Measurements from ENCODE around the gene KRTAP29-1. TPM values are rescaled to one million over a fixed set of nuclear protein-coding genes. Genes with fewer than 3 reads are reported as not detected.

Gene KRTAP29-1
- total and polyA plus RNA-seq, 7 donors, result not detected

DNA sequence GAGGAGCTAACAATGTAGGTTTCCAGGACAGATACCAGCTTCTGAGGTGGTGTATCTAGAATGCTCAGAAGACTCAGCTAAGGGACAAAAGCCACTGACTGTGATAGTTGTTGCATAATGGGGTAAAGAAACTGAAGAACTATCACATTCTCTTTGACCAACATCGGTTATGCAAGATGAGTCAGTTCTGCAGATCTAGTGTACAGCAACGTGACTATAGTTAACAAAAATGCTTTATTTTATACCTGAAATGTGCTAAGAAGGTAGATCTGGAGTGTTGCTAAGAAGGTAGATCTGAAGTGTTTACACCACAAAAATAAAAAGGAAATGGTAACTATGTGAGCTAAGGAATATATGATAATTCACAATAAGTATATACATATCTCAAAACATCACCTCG is 34.9 kb downstream of the KRTAP29-1 start:
- no peak overlapping the region for H3K4me3 ChIP-seq
- H3K27ac ChIP-seq, result no peak overlapping the region
- H3K9me3 ChIP-seq, result no peaks in the 10 kb centered on the region
- no peak for DNase-seq
- TF ChIP-seq POLR2AphosphoS5 (IDR thresholded peaks at IDR 0.05), result no peak
- TF ChIP-seq, protein P1, sequence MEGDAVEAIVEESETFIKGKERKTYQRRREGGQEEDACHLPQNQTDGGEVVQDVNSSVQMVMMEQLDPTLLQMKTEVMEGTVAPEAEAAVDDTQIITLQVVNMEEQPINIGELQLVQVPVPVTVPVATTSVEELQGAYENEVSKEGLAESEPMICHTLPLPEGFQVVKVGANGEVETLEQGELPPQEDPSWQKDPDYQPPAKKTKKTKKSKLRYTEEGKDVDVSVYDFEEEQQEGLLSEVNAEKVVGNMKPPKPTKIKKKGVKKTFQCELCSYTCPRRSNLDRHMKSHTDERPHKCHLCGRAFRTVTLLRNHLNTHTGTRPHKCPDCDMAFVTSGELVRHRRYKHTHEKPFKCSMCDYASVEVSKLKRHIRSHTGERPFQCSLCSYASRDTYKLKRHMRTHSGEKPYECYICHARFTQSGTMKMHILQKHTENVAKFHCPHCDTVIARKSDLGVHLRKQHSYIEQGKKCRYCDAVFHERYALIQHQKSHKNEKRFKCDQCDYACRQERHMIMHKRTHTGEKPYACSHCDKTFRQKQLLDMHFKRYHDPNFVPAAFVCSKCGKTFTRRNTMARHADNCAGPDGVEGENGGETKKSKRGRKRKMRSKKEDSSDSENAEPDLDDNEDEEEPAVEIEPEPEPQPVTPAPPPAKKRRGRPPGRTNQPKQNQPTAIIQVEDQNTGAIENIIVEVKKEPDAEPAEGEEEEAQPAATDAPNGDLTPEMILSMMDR (IDR thresholded peaks at IDR 0.05), result no peak
- no peak for TF ChIP-seq POLR2A (IDR thresholded peaks at IDR 0.05)
- no peak for TF ChIP-seq EP300 (IDR thresholded peaks at IDR 0.05)
- no peaks in the 10 kb centered on the region for H3K36me3 ChIP-seq
- intact Hi-C loops (cut with DNase I), result no loop called here
- 90% methylated on average over 3 of the region's 3 CpGs; no CpG with 5 or more reads in 1 of the 2 donors for WGBS, 2 donors
- H3K4me1 ChIP-seq, result no peaks in the 10 kb centered on the region
- H3K27me3 ChIP-seq, result peaks cover 0 to 4% (median 0%) of the 10 kb centered on the region in 3 donors

DNA sequence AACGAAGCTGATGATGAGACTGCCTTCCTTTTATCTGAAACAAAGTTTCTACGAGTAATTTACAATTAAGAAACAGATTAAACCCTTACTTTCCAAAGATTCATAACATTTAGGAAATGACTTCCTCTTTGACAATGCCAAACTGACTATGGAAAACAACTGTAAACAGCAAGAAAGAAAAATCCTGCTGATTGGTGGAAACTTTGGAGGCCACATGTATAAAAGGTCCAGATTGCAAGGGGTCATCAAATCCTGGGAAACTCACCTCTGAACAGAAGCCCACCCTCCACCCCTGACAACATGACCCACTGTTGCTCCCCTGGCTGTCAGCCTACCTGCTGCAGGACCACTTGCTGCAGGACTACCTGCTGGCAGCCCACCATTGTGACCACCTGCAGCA is 37.6 kb downstream of the KRTAP29-1 start, which contains the start of gene KRTAP9-6:
KRTAP9-6 (plus strand) TSS at position 301 of the 400 bp plus-strand sequence; CDS start at position 301, 0 bp downstream.
- H3K4me3 ChIP-seq, result no peak within 1 kb of the TSS
- intact Hi-C loops (cut with DNase I), result no loop called here
- WGBS, 2 donors, result 50 to 62% methylated on average over 2 of the region's 2 CpGs

DNA sequence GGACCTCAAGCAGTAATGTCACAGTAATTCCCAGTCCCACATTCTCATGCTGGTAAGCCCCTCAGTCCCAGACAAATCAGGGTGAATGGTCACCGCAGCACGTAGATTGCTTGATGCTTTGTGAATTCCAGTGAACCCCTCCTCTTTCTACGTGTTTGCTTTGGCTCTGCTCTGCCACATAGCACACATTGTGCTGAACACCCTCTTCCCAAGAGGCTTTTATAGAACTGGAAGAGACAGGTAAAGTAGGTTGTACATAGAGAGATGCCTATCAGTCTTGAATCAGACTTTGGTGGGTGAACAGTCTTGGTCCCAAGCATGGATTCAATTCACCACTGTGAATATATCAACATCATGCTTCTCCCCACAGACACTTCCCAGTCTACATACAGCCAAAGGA is 38.1 kb downstream of the KRTAP29-1 start:
- Histone ChIP-seq H3K36me3 (no peaks in the 10 kb centered on the region), H3K9me3 (no peaks in the 10 kb centered on the region), H3K27ac (no peak overlapping the region), H3K4me1 (no peaks in the 10 kb centered on the region), H3K4me3 (no peak overlapping the region), H3K27me3 (peaks cover 0 to 4% (median 0%) of the 10 kb centered on the region in 3 donors)
- TF ChIP-seq EP300 (IDR thresholded peaks at IDR 0.05), result no peak
- TF ChIP-seq, protein P1 (IDR thresholded peaks at IDR 0.05), result no peak
- no peak for TF ChIP-seq POLR2A (IDR thresholded peaks at IDR 0.05)
- no peak for TF ChIP-seq POLR2AphosphoS5 (IDR thresholded peaks at IDR 0.05)
- no peak for DNase-seq
- intact Hi-C loops (cut with DNase I), result loop anchor here (1.0 kb wide), 1 partner anchor 12 kb away; no protein-coding TSS in a partner anchor
- WGBS, 2 donors, result 64 to 77% methylated on average over 3 of the region's 3 CpGs

More for the DNA sequence above, 37.6 kb downstream of the KRTAP29-1 start, which contains the start of gene KRTAP9-6:
- TF ChIP-seq EP300 (IDR thresholded peaks at IDR 0.05) (no peak), POLR2A (IDR thresholded peaks at IDR 0.05) (no peak), POLR2AphosphoS5 (IDR thresholded peaks at IDR 0.05) (no peak)
- TF ChIP-seq, protein P1 (IDR thresholded peaks at IDR 0.05), result no peak
- Histone ChIP-seq H3K9me3 (no peaks in the 10 kb centered on the region), H3K4me1 (no peaks in the 10 kb centered on the region), H3K36me3 (no peaks in the 10 kb centered on the region), H3K27me3 (peaks cover 0 to 4% (median 0%) of the 10 kb centered on the region in 3 donors), H3K27ac (no peak within 1 kb of the TSS)
- DNase-seq, result no peak

DNA sequence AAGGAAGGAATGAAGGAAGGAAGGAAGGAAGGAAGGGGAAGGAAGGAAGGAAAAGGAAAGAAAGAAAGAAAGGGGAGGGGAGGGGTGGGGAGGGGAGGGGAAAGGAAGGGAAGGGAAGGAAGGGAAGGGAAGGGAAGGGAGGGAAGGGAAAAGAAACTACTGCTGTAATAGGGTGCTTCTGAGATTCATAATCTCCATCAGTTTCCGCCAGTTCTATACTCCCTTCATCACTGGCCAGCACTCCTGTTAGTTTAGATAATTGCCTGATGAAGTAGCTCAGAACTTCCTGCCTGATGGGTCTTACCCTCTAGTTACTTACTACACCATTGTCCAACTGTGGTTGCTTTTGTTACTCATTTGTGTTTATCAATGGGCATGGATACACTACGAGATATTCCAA is 39.4 kb downstream of the KRTAP29-1 start:
- Histone ChIP-seq H3K27ac (no peak overlapping the region), H3K4me1 (no peaks in the 10 kb centered on the region), H3K36me3 (no peaks in the 10 kb centered on the region), H3K27me3 (peaks cover 0 to 13% (median 0%) of the 10 kb centered on the region in 3 donors), H3K4me3 (no peak overlapping the region), H3K9me3 (no peaks in the 10 kb centered on the region)
- intact Hi-C loops (cut with DNase I), result no loop called here
- 70 to 86% methylated on average over 2 of the region's 2 CpGs for WGBS, 2 donors
- no peak for TF ChIP-seq POLR2A (IDR thresholded peaks at IDR 0.05)
- no peak for TF ChIP-seq EP300 (IDR thresholded peaks at IDR 0.05)
- TF ChIP-seq POLR2AphosphoS5 (IDR thresholded peaks at IDR 0.05), result no peak
- TF ChIP-seq, protein P1 (IDR thresholded peaks at IDR 0.05), result no peak
- no peak for DNase-seq

DNA sequence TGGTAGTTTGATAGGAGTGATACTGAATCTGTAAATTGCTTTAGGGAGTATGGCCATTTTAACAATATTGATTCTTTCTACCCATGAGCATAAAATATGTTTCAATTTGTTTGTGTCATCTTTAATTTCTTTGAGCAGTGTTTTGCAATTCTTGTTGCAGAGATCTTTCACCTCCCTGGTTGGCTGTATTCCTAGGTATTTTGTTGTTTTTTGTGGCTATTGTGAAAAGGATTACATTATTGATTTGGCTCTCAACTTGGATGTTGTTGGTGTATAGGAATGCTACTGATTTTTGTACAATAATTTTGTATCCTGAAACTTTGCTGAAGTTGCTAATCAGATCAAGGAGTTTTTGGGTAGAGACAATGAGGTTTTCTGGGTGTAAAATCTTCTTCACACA is 44.2 kb downstream of the KRTAP29-1 start:
- intact Hi-C loops (cut with DNase I), result no loop called here

More for the DNA sequence above, 44.2 kb downstream of the KRTAP29-1 start:
- TF ChIP-seq EP300 (IDR thresholded peaks at IDR 0.05), result no peak
- TF ChIP-seq POLR2AphosphoS5 (IDR thresholded peaks at IDR 0.05), result no peak
- TF ChIP-seq POLR2A (IDR thresholded peaks at IDR 0.05), result no peak
- TF ChIP-seq, protein P1 (IDR thresholded peaks at IDR 0.05), result no peak
- Histone ChIP-seq H3K36me3 (no peaks in the 10 kb centered on the region), H3K9me3 (no peaks in the 10 kb centered on the region), H3K4me1 (no peaks in the 10 kb centered on the region), H3K4me3 (no peak overlapping the region), H3K27me3 (peaks cover 0 to 12% (median 0%) of the 10 kb centered on the region in 3 donors), H3K27ac (no peak overlapping the region)
- no peak for DNase-seq

All from sigmoid colon (tissue), 7 donors.